ELF-1 (cell line): ENCODE data around the gene CYP1A2.

ENCODE experiments used
- DNase-seq: peaks from one replicate; pipeline ENCODE4 v3.0.0-alpha.2; 2016; ENCODE audit warnings: low read depth, low spot score

CYP1A2 gene

DNA sequence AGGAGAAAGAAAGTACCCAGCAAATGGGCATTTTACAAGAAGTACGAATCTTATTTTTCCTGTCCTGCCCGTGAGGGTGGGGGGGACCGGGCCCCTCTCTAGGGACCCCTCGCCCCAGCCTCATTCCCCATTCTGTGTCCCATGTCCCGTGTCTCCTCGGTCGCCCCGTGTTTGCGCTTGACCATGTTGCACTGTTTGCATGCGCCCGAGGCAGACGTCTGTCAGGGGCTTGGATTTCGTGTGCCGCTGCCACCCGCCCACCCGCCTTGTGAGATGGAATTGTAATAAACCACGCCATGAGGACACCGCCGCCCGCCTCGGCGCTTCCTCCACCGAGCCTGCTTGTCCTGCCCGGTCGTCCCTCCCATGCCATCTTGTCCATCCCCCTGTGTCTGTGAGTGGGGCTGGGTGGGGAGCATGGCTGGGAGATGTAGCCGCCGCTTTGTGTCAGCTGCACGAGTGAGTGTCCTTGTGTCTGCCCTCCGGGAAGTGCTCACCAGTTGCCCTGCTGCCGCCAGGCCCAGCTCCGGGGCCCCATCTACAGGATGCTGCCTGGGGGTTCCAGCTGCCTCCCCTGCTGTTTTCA is 54.3 kb downstream of the CYP1A2 start:
- DNase-seq = no peak

DNA sequence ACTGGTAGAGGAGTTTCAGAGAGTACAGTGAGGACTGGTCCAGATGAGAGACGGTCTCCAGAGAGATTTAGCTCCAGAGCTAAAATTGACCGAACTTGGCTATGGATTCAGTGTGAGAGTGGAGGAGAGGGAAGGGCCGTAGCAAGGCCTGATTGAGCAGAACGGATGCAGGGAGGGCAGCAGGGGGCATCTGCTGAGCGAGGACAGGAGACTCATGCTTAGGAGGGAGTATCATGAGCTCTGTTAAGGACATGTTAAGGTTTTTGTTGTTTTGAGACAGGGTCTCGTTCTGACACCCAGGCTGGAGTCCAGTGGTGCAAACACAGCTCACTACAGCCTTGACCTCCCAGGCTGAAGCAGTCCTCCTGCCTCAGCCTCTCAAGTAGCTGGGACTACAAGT is 56.3 kb downstream of the CYP1A2 start:
- DNase-seq = no peak
